GM19240 (cell line): ENCODE results near the gene STPG4.

ENCODE experiments used
- DNase-seq: peaks from one replicate; pipeline ENCODE4 v3.0.0; 2011; ENCODE audit warnings: low spot score; ENCODE audit not compliant: insufficient read length

Gene STPG4

DNA sequence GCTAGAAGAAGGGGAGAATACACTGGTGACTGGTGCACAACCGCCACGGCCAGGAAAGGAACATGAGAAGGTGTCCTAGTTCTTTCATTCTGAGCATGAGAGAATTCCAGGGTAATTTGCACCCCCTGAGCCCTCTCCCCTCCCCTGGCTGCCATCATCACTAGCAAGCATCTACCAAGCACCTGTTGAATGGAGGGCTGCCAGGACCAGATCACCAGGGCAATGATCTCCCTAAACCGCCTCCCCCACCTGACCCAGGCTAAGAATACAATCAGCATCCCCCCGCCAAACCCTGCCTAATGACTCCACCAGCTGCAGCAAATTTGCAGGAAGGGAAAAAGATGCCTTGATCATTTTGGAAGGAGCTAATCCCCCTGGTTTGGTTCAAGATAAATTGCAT is 100.2 kb downstream of the STPG4 start:
- no peak for DNase-seq

DNA sequence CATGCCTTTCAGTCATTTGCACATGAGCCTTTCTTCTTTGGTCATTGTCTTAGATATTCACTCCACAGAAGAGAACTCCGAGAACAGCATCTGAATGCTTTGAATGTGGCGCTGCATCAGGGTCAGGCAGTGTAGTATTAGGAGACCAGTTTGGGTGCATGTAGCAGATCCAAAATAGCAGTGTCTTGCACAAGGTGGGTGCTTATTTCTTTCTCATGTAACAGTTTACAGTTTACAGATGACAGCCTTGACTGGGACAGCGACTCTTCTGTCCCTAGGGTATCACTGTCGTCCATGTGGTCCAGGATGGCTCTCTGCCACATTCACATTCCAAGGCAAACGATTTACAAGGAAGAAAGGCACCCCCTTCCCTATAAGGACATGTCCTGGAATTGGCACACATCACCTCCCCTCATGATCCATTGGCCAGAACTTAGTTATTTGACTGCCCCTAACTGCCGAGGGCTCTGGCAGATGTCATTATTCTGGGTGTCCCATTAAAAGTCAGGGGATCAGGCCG is 101.0 kb downstream of the STPG4 start:
- no peak for DNase-seq

DNA sequence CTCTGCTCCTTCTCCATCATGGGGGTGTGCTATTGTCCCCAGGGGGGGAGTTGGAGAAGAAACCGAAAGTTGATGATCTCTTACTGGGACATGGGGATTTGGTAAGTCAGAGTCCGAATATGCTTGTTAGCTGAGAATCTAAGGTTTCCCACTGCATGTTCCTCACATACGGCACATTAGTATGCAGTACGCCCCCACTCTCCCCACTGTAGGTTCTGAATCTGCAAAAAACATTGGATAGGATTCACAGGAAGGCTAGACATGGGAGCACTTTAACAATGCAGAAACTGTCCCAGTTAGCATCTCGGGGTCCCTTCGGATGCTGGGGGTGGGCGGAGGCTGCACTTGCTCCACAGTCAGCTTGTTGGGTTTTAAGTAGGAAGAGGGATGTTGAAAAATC is 102.3 kb downstream of the STPG4 start:
- DNase-seq, result no peak

DNA sequence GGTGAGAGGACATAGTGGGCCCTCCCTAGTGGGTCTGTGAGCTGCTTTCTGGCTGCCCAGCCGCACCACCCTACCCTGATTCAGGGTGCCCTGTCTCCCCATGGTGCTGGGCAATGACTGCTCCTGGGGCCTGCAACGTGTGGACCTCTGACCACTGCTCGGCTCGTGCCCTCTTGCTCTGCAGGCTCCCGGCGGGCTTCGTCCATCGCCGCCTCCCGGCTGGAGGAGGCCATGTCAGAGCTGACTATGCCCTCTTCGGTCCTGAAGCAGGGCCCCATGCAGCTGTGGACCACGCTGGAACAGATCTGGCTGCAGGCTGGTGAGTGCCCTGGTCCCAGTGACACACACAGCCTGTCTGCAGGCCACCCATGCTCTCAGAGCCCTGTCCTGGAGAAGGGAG is 103.5 kb downstream of the STPG4 start:
- no peak for DNase-seq

DNA sequence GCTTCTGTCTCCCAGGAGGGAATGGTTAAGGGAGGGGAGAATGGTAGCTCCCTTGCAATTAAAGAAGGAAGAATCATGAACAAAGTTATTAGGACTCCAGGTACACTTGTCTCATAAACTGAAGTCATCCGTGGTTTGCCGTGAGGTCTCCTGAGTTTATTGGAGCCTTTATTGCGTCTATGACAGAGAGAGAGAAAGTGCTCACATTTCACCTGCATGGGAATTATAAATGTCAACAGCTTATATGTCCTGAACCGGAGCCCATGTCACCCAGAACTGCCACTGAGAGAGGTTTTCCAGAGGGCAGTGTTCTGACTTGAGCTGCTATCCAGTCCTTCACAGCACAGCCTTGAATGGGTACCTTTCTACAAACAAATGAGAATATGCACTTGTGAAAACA is 104.3 kb downstream of the STPG4 start:
- DNase-seq, result no peak

DNA sequence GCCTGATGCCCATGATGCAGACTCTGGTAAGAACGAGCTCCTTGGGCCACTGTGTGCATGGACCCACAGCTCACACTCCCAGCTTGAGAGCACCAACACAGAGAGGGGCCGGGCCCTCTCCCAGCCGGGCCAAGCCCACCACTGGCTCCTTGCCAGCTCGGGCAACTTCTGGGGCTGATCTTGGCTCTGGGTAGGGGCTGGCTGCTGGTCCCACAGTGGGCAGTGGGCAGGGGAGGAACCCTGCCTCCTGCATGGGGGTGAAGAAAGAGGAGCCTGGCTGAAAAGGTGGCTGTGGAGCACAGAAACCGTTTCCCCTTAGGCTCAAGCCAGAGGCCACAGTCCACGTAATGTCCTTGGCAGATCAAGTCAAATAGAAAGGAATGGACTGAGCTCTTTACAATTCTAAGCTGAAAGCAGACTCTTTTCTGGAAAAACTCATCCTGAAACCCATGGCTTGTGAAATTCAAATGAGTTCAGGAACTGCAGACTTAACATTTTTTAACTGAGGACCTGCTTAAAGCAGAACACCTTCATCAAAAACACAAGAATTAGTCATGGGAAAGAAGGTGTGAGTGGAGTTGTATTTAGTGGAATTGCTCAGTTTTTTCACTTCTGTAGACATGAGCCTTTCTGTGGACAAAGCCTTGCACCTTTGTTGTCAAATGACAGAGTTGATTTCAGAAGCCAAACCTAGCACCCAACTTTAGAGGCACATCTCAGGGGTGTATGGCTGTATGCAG is 104.9 kb downstream of the STPG4 start:
- DNase-seq, result no peak

DNA sequence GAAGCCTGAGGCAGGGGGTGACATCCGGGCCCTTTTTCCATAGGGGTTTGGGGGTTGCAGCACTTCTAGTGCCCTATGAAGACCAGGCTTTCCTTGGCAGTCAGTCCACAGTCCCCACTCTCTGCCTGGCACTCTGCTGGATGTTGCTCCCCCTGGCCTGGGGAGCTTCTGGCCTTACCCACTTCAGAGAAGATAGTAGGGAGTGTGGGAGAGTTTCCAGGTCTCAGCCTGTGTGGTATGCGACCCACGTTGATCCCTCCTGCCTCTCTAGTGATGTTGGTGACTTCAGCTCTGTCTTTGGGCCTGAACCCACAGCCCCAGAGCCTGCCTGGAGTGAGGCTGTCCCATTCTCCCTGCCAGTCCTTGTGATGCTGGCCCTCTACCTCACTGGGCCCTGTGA is 105.6 kb downstream of the STPG4 start:
- DNase-seq, result no peak

DNA sequence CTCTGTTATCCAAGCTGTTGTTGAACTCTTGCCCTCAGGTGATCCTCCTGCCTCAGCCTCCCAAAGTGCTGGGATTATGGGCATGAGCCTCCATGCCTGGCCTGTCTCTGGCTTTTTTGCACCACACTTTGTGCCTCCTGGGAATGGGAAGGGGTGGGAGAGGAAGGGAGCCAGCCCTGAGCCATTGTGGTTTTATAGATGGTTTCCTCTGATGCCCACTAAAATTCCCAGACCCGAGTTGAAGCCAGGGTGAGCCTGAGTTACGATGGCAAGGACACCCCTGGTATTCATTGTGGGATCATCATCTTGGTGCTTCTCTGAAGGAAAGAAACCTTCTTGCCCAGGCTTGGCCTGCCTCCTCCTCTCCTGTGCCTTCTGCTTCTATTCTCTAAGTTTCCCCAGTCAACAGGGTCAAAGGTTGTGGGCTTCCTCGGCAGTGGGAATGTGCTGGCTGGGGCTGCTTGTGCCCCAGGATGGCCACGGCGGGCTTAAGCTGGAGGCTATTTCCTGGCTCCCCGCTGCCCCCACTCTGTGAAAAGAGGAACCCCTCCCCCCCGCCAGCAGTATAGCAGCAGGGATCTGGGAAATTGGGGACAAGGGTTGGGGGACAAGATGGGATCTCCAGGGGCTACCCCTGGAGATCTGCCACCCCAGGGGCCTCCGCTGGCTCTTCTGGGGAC is 106.2 kb downstream of the STPG4 start:
- DNase-seq, result no peak

DNA sequence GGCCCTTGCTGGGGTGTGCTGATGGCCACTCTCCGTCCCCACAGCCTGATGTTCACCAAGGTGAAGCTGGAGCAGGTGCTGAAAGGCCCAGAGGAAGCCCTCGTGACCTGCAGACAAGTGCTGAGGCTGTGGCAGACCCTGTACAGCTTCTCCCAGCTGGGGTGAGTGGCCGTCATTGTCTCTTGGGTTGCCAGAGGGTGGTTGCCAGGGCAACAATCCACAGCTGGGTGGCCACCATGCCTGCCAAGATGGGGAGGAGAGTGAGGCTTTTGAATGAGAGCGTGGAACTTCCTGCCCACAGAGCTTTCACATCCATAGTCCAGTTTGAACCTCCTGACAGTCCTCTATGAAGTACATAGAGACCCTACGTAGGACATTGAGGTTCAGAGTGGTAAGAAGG is 108.8 kb downstream of the STPG4 start:
- no peak for DNase-seq

DNA sequence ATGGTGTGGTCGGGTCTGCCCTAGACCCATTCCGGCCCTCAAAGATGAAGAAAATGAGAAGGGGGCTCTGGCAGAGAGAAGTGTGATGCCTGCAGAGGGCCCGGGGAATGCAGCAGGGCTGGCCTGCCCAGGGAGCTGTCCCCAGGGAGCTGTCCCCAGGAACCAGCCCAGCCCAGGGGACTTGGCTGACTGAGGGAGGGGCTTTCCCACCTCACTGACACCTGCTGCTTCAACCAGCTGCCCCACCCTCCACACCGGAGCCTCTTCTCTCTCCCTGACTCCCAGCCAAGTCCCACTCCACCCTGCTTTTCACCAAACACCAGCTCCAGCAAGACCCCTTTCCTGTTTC is 111.2 kb downstream of the STPG4 start:
- no peak for DNase-seq

DNA sequence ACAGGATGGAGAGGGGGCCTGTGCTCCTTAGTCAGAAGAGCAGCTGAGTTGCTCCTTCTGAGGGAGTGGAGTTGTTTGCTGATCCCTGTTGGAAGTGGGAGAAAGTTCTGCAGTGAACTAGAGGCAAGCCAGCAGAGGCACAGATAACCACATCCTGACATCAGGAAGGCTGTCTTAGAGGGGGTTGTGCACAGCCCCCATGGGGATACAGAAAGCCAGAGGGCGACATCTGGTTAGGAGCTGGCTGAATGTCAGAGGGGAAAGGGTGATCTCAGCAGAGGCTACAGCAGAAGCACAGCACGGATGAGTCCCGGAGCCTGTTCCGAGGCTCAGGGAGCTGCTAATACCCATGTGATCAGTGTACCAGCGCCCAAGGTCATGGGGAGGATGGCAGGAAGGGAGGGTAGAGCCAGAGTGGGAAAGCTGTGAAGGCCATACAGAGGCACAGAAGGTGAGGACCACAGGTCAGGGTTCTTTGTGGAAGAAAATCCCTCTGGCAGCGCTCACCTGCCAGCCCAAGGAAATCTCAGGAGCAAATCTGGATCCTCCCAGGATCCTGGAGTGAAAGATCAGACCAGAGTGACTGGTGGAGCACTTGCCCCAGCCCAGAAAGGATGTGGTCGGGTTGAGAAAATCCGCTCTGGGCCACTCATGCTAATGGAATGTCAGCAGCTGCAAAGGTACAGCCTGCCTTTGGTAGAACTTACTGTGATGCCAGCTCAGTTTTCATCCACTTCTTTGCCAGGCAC is 111.8 kb downstream of the STPG4 start:
- DNase-seq, result no peak

DNA sequence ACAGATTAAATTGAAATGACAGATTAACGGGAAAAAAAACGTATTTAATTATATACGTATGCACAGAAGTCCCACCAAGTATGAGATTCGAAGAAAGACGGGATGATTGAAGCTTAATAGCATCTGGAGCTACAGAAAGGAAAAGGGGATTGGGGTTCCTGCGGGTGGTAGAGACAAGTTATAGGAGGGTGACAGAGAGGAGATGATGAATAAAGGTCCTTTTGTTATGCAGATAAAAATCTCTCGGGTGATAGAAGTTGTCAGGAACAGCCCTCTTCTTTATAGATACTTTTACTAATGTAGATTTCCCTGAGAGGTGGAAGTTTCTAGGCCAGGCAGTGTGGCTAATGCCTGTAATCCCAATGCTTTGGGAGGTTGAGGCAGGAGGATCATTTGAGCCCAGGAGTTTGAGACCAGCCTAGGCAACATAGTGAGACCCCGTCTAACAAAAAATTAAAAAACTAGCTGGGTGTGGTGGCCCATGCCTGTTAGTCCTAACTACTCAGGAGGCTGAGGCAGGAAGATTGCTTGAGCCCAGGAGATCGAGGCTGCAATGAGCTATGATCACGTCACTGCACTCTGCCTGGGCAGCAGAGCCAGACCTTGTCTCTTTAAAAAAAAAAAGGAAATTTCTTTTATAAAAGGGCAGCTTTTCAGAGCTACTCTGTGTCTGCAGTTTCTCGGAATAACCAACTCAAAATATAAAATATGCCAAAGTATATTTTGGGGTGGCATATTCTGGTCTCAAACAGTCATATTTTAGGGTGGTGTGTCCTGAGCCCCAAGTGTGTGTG is 113.0 kb downstream of the STPG4 start:
- no peak for DNase-seq

DNA sequence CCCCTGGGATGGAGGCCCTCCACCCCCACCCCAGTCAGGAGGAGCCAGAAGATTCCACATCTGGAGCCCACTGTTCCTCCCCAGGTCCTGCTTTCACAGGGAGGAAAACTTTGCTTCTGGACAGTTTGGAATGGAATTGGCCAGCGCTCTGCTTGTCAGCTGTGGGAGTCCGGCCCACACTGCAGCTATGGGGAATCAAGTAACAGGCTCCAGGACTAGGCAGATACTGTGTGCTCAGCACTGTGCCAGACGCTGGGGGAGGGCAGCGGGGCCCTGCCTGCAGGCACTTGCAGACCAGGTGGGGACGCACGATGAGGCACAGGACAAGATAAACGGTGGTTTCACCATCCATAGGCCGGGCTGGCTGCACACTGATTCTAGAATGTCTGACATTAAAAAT is 114.0 kb downstream of the STPG4 start:
- no peak for DNase-seq

DNA sequence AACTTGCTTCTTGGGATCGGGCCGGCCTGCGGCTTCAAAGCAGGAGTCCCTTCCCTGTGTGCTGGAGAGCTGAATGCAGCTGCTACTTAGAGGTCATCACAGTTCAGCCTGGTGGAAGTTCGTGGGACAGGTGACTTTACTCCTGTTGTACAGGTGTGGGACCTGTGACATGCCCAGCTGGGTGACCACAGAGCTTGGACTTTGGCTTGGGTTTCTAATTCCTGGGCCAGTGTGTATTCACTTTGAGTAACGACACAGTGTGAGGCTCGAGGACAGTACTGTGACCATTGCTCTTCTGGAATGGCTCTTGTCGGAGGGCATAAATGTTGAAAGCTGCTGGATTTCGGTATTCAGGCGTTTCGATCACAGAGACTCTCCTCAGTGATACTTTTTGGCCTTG is 114.5 kb downstream of the STPG4 start:
- DNase-seq, result no peak

DNA sequence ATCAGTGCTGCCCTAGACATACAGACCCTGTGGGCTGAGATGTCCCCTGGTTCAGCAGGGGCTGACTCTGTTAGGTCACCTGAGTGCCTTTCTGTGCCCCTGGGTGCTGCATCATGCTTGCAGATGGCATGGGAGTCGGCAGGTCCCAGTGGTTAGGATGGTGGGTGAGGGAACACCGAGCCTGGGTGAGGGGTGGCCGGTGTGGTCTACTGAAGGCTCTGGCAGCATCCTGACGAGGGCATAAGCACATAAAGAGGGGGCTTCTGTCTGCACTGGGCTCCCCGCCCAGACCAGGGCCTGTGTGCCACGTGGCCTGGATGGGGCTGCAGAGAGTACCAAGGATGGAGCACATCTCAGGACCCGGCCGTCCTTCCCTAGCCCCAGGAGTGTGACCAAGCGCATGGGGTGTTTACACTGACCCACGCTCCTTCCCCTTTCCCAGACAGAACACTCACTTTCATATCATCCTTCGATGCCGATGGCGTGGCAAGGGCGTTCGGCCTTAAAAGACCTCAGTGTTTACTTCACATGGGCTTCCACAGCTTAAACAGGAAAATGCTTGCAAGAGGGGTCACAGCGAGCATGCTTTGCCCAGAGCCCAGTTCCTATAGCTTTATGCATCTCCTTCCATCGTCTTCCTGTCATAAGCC is 115.1 kb downstream of the STPG4 start:
- DNase-seq, result no peak

DNA sequence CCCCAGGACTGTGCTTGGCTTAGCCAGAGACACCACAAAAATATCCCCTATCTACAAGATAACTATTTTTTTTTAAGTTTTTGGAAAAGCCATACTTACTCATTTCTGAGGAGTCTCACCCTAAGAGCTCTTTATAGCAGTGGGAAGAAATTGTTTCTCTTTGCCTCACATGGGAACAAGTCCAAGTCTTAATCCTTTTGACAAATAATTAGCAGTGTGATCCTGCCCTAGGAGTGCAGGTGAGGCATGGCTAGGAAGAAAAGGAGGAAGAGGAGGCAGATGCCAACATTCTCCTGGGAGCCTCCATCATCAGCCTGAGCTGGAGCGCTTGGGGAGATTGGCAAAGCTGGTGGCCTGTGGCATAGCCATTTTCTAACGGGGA is 115.6 kb downstream of the STPG4 start:
- no peak for DNase-seq

DNA sequence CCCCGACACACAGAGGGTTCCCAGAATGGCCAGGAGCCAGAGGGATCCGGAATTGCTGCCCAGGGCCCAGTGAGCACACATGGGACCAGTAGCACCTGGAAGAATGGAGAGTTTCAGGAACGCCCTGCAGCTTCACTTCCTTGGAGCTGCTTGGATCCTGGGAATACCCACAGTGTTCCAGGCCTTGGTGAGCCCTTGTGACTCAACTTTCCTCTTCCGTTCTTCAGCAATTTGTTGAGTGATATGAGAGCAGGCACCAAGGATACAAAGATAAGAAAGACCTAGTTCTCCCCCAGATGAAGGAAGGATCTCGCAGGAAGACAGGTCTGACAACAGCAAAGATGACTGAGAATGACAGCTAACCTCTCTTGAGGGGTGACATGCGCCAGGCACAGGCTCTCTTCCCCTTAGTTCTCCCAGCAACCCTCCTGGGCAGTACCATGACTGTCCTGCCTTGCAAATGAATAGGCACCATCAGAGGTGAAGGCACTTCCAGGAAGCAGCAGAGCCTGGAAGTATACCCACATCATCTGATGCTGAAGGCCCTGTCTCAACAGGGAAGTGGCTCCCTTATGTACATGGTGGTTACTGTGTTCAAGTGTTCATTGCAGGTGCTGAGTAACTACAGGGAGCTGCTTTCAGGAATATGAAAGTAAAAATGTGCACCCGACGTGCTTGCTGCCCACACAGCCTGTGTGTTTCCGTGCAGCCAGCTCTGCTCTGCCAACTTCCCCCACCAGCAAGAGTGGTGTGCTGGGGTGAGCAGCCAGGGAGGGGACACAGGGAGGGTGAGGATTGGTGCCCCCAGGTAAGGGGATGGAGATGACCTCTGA is 116.2 kb downstream of the STPG4 start:
- no peak for DNase-seq

DNA sequence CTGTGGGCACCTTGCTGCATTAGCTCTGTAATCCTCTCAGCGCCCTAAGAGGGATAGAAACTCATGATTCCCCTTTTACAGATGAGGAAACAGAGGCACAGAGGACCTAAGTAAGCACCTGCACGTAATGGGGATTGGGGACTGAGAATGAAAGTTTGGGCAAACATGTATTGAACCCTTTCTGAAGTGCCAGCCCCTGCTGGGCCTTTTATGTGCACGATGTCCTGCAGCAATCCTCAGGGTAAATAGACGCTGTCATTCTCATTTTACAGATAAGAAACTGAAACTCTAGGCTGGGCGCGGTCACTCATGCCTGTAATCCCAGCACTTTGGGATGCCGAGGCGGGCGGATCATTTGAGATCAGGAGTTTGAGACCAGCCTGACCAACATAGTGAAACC is 117.4 kb downstream of the STPG4 start:
- DNase-seq, result no peak
